A204.1 (cell line): Measurements from ENCODE around the gene PIP4P1.
"Not testable (repeated sequence)": the region's sequence is repeated elsewhere in the genome, so short reads cannot be mapped to it uniquely, and the experiment has no call there.

Experiments used
- FAIRE-seq: peaks from 2 replicates; lab custom pipeline; 2012; peaks lifted over from hg19 to GRCh38; lab: Jason Lieb, UNC

The PIP4P1 gene

GRCh38 chr14:20461225-20462141 is at the start of gene PIP4P1:
Gene PIP4P1, minus strand, starts transcription at chr14:20461434. Its CDS starts 109 bp downstream, at chr14:20461325.
- peak; percentile 99 for FAIRE-seq

- FAIRE-seq = no peak
These were observed 47.1 kb upstream of the PIP4P1 start for GRCh38 chr14:20508367-20508766.

- FAIRE-seq = not testable (repeated sequence)
These were observed 46.3 kb upstream of the PIP4P1 start for GRCh38 chr14:20507537-20507936.

DNA sequence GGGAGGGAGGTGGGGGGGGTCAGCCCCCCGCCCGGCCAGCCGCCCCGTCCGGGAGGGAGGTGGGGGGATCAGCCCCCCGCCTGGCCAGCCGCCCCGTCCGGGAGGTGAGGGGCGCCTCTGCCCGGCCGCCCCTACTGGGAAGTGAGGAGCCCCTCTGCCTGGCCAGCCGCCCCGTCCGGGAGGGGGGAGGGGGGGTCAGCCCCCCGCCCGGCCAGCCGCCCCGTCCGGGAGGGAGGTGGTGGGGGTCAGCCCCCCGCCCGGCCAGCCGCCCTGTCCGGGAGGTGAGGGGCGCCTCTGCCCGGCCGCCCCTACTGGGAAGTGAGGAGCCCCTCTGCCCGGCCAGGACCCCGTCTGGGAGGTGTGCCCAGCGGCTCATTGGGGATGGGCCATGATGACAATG is 45.5 kb upstream of the PIP4P1 start:
- not testable (repeated sequence) for FAIRE-seq

DNA sequence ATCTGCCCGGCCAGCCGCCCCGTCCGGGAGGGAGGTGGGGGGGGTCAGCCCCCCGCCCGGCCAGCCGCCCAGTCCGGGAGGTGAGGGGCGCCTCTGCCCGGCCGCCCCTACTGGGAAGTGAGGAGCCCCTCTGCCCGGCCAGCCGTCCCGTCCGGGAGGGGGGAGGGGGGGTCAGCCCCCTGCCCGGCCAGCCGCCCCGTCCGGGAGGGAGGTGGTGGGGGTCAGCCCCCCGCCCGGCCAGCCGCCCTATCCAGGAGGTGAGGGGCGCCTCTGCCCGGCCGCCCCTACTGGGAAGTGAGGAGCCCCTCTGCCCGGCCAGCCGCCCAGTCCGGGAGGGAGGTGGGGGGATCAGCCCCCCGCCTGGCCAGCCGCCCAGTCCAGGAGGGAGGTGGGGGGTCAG is 45.0 kb upstream of the PIP4P1 start:
- not testable (repeated sequence) for FAIRE-seq

DNA sequence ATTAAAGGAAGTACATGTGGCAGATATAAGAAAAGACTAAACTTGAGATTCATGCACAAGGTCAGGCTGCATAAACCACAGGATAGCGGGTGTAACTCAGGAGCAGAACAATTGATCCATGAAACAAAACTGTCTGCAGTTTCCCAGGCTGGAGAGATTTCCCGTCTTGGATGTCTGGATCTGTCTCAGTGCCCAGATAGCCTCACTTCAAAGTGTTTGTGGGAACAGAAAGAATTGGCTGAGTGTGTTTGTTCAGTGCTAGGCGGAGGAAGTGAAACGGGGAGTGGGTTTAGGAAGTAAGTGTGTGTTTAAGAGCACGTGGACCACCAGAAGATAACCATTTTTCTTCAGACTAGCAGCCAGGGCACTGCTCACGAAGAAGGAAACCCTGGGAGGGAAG is 42.7 kb upstream of the PIP4P1 start:
- FAIRE-seq = no peak

GRCh38 chr14:20501346-20501745 is 40.1 kb upstream of the PIP4P1 start:
- FAIRE-seq = no peak

DNA sequence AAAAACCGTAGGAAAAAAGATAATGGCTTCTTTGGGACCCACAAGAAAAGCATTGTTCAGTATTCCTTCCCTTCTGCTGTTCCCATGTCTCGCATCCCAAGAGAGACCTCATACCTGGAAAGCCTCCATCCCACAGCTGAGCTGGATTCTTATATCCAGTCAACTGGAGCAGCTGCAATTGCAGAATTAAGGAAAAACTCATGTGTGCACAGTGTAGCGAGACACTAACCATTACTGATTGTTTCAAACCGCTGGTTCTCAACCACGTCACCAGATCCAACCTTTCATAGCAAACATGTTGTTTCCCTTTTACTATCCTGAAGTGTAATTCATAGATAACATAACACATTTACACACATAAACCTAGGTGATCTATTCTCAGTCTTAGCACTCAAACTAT is 38.6 kb upstream of the PIP4P1 start:
- no peak for FAIRE-seq

- FAIRE-seq = no peak
These were observed 37.9 kb upstream of the PIP4P1 start for GRCh38 chr14:20499108-20499507.

DNA sequence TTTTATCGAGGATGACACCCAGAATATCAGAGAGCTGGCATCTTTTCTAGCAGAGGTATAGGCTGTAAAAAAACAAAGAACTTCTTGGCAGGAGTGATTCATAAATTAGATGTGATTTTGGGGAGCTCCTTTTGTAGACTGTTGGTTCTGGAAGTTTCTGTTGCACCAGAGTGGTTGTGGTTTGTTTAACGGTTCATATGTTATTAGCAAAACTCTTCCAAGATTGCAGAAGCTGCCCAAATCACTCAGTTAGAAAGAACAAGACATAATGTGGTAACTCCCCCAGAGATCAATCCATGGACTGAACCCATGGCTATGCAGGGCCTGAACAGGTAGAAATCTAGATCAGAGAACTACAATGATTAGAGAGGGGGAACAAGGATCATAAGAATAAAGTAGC is 37.4 kb upstream of the PIP4P1 start:
- no peak for FAIRE-seq

DNA sequence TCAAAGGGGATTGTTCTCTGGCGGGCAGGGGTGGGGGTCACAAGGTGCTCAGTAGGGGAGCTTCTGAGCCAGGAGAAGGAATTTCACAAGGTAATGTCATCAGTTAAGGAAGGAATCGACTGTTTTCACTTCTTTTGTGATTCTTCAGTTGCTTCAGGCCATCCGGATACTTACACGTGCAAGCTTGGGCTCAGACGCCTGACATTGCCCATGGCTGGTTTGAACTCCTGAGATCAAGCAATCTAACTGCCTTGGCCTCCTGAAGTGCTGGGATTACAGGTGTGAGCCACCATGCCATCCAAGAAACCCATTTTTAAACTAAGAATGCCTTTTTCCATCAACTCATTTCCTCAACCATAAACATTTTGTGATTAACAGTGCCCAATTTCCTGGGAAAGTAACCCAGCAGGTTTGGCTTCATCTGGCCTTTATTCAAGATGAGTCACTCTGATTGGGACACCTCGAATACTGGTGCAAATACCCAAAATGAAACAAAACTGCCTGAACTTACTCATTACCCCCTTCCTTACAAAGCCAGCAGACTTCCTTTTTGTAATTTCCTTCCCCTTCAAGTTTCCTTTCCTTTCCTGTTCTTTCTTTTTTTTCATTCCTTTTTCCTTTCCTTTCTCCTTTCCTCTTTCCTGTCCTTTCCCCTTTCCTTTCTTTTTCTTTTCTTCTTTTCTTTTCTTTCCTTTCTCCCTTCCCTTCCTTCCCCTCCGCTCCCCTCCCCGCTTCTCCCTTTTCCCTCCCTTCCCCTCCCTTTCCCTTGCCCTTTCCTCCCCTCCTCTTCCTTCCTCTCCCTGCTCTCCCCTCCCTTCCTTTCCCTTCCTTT is 33.9 kb upstream of the PIP4P1 start:
- no peak for FAIRE-seq

GRCh38 chr14:20493634-20494033 is 32.4 kb upstream of the PIP4P1 start:
- FAIRE-seq = no peak

DNA sequence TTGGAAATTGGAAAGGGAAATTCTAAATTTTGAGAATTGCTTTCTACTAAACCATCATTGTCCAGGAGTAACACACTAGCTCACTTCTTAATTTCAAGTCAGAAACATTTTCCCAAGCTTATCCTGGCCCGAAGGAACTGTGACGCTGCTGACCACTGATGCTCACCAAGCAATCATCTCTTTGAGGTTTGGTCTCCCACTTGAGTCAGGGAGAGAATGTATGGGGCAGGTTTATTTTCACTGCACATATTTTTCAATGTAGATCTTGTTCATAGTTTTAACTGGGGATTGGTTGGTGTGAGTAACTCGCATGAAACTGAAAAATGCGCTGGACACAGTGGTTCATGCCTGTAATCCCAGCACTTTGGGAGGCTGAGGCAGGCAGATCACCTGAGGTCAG is 31.3 kb upstream of the PIP4P1 start:
- FAIRE-seq = no peak

GRCh38 chr14:20490563-20490962 is 29.3 kb upstream of the PIP4P1 start:
- no peak for FAIRE-seq

DNA sequence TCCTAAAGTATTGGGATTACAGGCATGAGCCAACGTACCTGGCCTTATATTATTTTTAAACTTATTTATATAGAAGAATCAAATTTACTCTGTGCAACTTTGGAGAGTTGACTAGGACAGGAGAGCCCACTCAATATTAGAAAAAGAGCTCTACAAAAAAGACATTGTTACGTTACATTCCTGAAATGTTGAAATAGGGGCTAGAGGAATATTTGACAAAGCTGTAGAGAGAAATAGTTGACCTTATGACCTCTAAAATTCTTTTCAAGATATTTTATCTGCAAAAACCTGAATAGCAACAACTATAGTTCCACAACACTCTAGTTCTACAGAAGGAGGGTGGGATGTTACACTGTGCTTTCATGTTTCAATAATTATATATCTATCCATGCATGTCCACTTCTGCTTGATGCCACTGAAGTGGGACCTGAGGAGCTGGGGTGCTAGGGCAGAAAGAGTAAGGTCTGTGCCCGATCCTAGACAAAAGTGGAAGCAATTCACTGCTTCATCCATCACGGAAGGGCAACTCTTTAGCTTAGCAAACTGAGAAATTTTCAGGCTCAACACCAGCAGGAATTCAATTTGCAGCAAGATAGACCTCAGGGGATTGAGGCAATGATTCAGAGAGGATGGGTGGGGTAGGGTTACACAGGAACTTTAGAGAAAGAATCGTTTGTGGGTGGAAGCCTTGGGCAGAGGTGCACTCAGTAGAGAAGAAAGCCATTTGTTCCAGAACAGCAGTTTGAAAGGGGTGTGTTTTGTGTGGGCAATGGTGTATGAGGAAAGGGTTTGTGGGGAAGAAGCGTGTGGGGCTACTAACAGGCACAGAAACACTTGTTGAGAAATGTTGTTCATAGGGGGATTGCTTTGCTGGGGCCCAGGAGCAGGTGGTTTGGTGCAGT is 28.1 kb upstream of the PIP4P1 start:
- FAIRE-seq = no peak

DNA sequence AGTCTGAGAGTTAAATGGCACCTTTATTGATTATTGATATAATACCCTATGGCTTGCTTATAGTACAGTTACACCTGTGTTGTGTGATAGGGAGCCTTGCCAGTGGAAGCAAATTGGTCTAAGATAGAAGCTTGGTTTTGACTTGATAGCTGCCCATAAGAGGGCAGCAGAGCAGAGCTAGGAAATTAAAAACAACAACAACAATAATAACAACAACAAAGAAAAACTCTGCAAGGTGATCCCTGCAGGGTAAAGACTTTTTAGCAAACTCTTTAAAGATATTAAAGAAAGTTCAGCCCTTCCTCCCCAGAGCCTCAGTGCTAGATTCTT is 26.1 kb upstream of the PIP4P1 start:
- no peak for FAIRE-seq

- no peak for FAIRE-seq
These were observed 25.6 kb upstream of the PIP4P1 start for GRCh38 chr14:20486684-20487395.

DNA sequence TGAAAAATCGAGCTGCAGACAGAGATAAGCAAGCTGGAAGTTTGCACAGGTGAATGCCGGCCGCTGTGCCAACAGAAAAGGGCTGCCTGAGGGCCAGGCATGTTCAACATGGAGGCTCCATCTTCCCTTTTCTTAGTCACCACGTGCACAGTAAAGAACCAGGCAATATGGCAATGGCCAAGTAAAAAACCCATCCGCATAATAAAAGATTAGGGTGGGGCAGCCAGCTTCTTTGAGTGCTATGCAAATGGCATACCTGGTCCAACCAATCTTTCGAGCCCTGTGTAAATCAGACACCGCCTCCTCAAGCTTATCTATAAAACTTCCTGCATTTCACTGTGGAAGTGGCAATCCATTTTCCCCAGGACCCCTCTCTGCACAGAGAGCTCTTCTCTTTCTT is 24.7 kb upstream of the PIP4P1 start:
- no peak for FAIRE-seq

GRCh38 chr14:20482382-20482781 is 21.1 kb upstream of the PIP4P1 start:
- FAIRE-seq = no peak

- FAIRE-seq = no peak
These were observed 17.7 kb upstream of the PIP4P1 start for GRCh38 chr14:20478894-20479293.

DNA sequence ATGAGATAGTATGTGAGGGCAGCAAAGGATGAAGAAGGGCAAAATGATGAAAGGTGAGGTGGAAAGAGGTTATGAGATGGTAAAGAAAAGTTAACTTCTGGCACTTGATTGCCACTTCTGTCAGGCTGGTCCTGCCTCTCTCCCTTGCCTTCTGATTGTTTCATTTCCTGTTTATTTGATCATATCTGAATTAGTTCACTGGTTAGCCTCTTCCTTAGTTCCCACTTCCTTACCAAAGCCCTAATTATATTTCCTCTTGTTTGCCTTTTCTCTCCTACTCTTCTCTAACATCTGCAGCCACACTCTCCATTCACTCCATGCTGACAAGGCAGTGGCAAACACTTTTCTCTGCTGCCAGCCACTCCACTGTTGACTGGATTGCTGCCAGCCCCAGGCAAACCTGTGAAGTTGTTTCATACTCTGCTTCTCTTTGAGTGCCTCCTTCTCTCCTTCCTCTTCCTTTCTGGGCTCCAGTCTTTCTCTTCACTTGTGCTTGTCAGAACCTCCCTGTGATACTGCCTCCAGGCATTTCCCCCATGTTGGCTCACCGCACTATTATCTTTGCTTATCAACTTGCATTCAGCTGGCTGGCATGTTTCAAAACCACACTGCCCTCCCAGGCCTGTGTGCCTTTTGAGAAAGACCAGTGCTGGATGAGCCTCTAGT is 16.1 kb upstream of the PIP4P1 start:
- no peak for FAIRE-seq
